Measurements from ENCODE around the gene GLMP. TPM values are rescaled to one million over a fixed set of nuclear protein-coding genes. Genes with fewer than 3 reads are reported as not detected.
A peak's percentile ranks its signal among the peaks of the same experiment; 100 is the strongest.

The GLMP gene
- total and polyA plus RNA-seq, 2 of the 13 experiments (the other 11 are each of a cell fraction or from before 2014, with no cell fraction given) = 44.6 to 75.8 TPM

- TF ChIP-seq ZBTB26 (CRISPR knock-in tag; IDR thresholded peaks at IDR 0.05; ENCODE audit: borderline replicate concordance) = no peak
- TF ChIP-seq ZNF264 (CRISPR knock-in tag; IDR thresholded peaks at IDR 0.05) = no peak
- no peak for TF ChIP-seq ZNF512 (CRISPR knock-in tag; IDR thresholded peaks at IDR 0.05)
- no peak for TF ChIP-seq ZNF335 (CRISPR knock-in tag; IDR thresholded peaks at IDR 0.05)
- no peak for TF ChIP-seq ZSCAN25 (CRISPR knock-in tag; IDR thresholded peaks at IDR 0.05)
- no peak for TF ChIP-seq KDM3A (CRISPR knock-in tag; IDR thresholded peaks at IDR 0.05; ENCODE audit: low read depth)
- TF ChIP-seq SIX4 (CRISPR knock-in tag; IDR thresholded peaks at IDR 0.05) = no peak
- no peak for TF ChIP-seq E2F1 (CRISPR knock-in tag; IDR thresholded peaks at IDR 0.05)
- TF ChIP-seq HNRNPLL (IDR thresholded peaks at IDR 0.05; ENCODE audit: low read depth, low read length, poor library complexity, severe bottlenecking) = no peak
- TF ChIP-seq HES4 (CRISPR knock-in tag; IDR thresholded peaks at IDR 0.05; ENCODE audit: borderline replicate concordance) = no peak
- TF ChIP-seq RARA (CRISPR knock-in tag; IDR thresholded peaks at IDR 0.05) = no peak
- no peak for TF ChIP-seq HHEX (CRISPR knock-in tag; IDR thresholded peaks at IDR 0.05)
- TF ChIP-seq ZNF670 (CRISPR knock-in tag; IDR thresholded peaks at IDR 0.05; ENCODE audit: borderline replicate concordance) = no peak
- no peak for TF ChIP-seq HOMEZ (CRISPR knock-in tag; IDR thresholded peaks at IDR 0.05; ENCODE audit: low read depth)
- TF ChIP-seq TFDP2 (CRISPR knock-in tag; IDR thresholded peaks at IDR 0.05) = 0 out of 2 replicates have a peak, but pooled peaks have one; percentile 39
- no peak for TF ChIP-seq PREB (CRISPR knock-in tag; IDR thresholded peaks at IDR 0.05)
- no peak; the same call in 1 of the 2 replicates for TF ChIP-seq KMT2B (CRISPR knock-in tag; IDR thresholded peaks at IDR 0.05)
- TF ChIP-seq ZGPAT (CRISPR knock-in tag; IDR thresholded peaks at IDR 0.05) = peak; percentile 43; the same call in 1 of the 2 replicates
- no peak for TF ChIP-seq ZNF331 (CRISPR knock-in tag; IDR thresholded peaks at IDR 0.05)
- 0 out of 2 replicates have a peak, but pooled peaks have one; percentile 3 for TF ChIP-seq ZNF263 (CRISPR knock-in tag; IDR thresholded peaks at IDR 0.05)
- TF ChIP-seq SNAPC5 (CRISPR knock-in tag; IDR thresholded peaks at IDR 0.05; ENCODE audit: borderline replicate concordance) = no peak
These were observed at the start of gene GLMP (continued) for GRCh38 chr1:156295391-156295947.
